Tibial nerve (tissue), 3 donors: ENCODE data around the gene RASAL2.

Experiments used
- EP300 ChIP-seq, 2 donors: sonication (generic); formaldehyde crosslinking; IDR thresholded peaks; one replicate each; pipeline ENCODE4 v1.6.1; 2017; ENCODE audit warnings: antibody characterized with exemption in 2 of 2, mild to moderate bottlenecking in 1 of 2
- POLR2A ChIP-seq, 2 donors: fragments of 450-650 bp; IDR thresholded peaks; one replicate each; pipeline ENCODE4 v1.6.1; 2017; ENCODE audit warnings: antibody characterized with exemption in 2 of 2, mild to moderate bottlenecking in 2 of 2, moderate library complexity in 2 of 2

DNA sequence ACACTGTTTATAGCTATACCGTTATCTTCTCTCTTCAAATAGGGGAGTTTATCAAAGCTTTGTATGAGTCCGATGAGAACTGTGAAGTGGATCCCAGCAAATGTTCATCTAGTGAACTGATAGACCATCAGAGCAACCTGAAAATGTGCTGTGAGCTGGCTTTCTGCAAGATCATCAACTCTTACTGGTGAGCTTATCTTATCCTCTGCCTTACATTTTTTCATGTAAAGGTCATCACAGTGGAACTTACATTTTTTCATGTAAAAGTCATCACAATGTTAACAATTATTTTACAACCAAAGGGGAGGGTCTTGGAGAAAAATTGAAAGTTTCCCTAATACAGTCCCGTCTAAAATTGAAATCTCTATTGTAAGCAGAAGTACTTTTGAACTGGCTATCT, 357.6 kb downstream of the RASAL2 start:
- TF ChIP-seq POLR2A (IDR thresholded peaks at IDR 0.05): no peak
- TF ChIP-seq EP300 (IDR thresholded peaks at IDR 0.05): no peak
